Endothelial cell of umbilical vein (primary cell): ENCODE data around the gene RASAL2. TPM values are rescaled to one million over a fixed set of nuclear protein-coding genes. Genes with fewer than 3 reads are reported as not detected.

ENCODE experiments used
- BruUV-seq: library from RNA; stranded (reverse); fragments of 400-500 nt; replicated peaks from 2 replicates; lab custom pipeline; 2021; lab: Mats Ljungman, UMichigan
- CTCF ChIA-PET: fragments of 300-600, 350-600 bp; sonication (Branson Sonifier 250); formaldehyde crosslinking; loops from one replicate; lab custom pipeline; 2021; ENCODE audit warnings: antibody characterized with exemption, inconsistent platforms; lab: Charles Lee
- POLR2A ChIA-PET: fragments of 300-600, 350-600 bp; sonication (Branson Sonifier 250); formaldehyde crosslinking; loops from one replicate; lab custom pipeline; 2021; ENCODE audit warnings: antibody characterized with exemption, inconsistent platforms; lab: Charles Lee
- DNase-seq: peaks from one replicate; pipeline ENCODE4 v3.0.0-alpha.2; 2011; ENCODE audit warnings: low read depth, low spot score
- FAIRE-seq: peaks from 2 replicates; lab custom pipeline; 2011; peaks lifted over from hg19 to GRCh38; lab: Jason Lieb, UNC
- H2AFZ ChIP-seq: 2 replicates; pipeline ENCODE4 v1.6.0; 2012; ENCODE audit warnings: low read depth, low read length, control low read depth, inconsistent platforms
- H3K27ac ChIP-seq: 2 replicates; pipeline ENCODE4 v1.5.1; 2011; ENCODE audit warnings: low read depth, mild to moderate bottlenecking, control low read depth, low read length, moderate library complexity; ENCODE audit not compliant: insufficient read depth
- H3K27me3 ChIP-seq, 2 experiments: 2 replicates each; pipeline versions ENCODE4 v1.6.0 to v1.6.1; 2011; ENCODE audit warnings: low read length in 2 of 2, mixed read lengths in 1 of 2; ENCODE audit not compliant: control insufficient read depth in 2 of 2, insufficient read depth in 2 of 2
- H3K36me3 ChIP-seq, 2 experiments: 2 replicates in 1 of 2; 3 replicates in 1 of 2; pipeline ENCODE4 v1.5.1; 2011; ENCODE audit warnings: low read length in 2 of 2, mild to moderate bottlenecking in 1 of 2, moderate library complexity in 1 of 2; ENCODE audit not compliant: control insufficient read depth in 2 of 2, insufficient read depth in 2 of 2; ENCODE audit errors: extremely low read depth in 1 of 2
- H3K4me1 ChIP-seq: 3 replicates; pipeline ENCODE4 v1.5.1; 2011; ENCODE audit warnings: mild to moderate bottlenecking, low read length; ENCODE audit not compliant: control insufficient read depth, insufficient read depth; ENCODE audit errors: extremely low read depth
- H3K4me2 ChIP-seq: 2 replicates; pipeline ENCODE4 v1.6.1; 2011; ENCODE audit warnings: low read length, control low read depth, mixed read lengths; ENCODE audit not compliant: insufficient read depth
- H3K4me3 ChIP-seq, 3 experiments: fragments of 200-600 bp in 1 of 3; sonication (generic), shearing (Covaris generic) in 1 of 3; replicated peaks in 1 of 3; 2 replicates each; pipeline ENCODE4 v1.5.1; 2011 to 2016; ENCODE audit warnings: control low read depth in 3 of 3, low read length in 3 of 3, mild to moderate bottlenecking in 2 of 3, inconsistent platforms in 1 of 3, low read depth in 1 of 3, moderate library complexity in 1 of 3; ENCODE audit not compliant: insufficient read depth in 1 of 3
- H3K79me2 ChIP-seq: 2 replicates; pipeline ENCODE4 v1.6.0; 2012; ENCODE audit warnings: low read length, inconsistent platforms; ENCODE audit not compliant: control insufficient read depth, insufficient read depth
- H3K9ac ChIP-seq: replicated peaks from 2 replicates; pipeline ENCODE3; 2011; ENCODE audit warnings: low read length, control low read depth; ENCODE audit not compliant: insufficient read depth; ENCODE audit errors: extremely low read depth
- H3K9me1 ChIP-seq: replicated peaks from 3 replicates; pipeline ENCODE4 v1.6.0; 2011; ENCODE audit warnings: mild to moderate bottlenecking, low read length; ENCODE audit not compliant: control insufficient read depth, insufficient read depth; ENCODE audit errors: extremely low read depth
- H3K9me3 ChIP-seq: replicated peaks from 2 replicates; pipeline ENCODE4 v1.5.1; 2012; ENCODE audit warnings: low read length, inconsistent platforms; ENCODE audit not compliant: control insufficient read depth, insufficient read depth
- H4K20me1 ChIP-seq: replicated peaks from 2 replicates; pipeline ENCODE3; 2011; ENCODE audit warnings: mild to moderate bottlenecking, low read length; ENCODE audit not compliant: control insufficient read depth, insufficient read depth; ENCODE audit errors: extremely low read depth
- CTCF ChIP-seq, 2 donors: IDR thresholded peaks; 1 replicate in 1 of 2; 2 replicates in 1 of 2; pipeline ENCODE4 v1.5.1; 2011; ENCODE audit warnings: low read length in 2 of 2, mild to moderate bottlenecking in 2 of 2, moderate library complexity in 2 of 2, control low read depth in 1 of 2, inconsistent platforms in 1 of 2, low read depth in 1 of 2; ENCODE audit not compliant: insufficient read depth in 1 of 2; ENCODE audit errors: extremely low read depth in 1 of 2
- EZH2 ChIP-seq: IDR thresholded peaks from 2 replicates; pipeline ENCODE4 v1.6.1; 2012; ENCODE audit warnings: borderline replicate concordance, low read depth, mild to moderate bottlenecking, moderate library complexity, low read length, inconsistent platforms; ENCODE audit not compliant: severe bottlenecking
- FOS ChIP-seq: IDR thresholded peaks from 2 replicates; pipeline ENCODE4 v1.6.1; 2011; ENCODE audit warnings: mild to moderate bottlenecking, low read length, moderate library complexity, borderline replicate concordance; ENCODE audit not compliant: insufficient read depth
- GATA2 ChIP-seq: IDR thresholded peaks from 2 replicates; pipeline ENCODE4 v1.7.0; 2011; ENCODE audit warnings: low read depth, mild to moderate bottlenecking, moderate library complexity, mixed read lengths, low read length; ENCODE audit not compliant: insufficient read length, insufficient read depth
- JUN ChIP-seq: IDR thresholded peaks from 2 replicates; pipeline ENCODE4 v1.6.1; 2011; ENCODE audit warnings: borderline replicate concordance, low read depth; ENCODE audit not compliant: insufficient read length, insufficient read depth
- MYC ChIP-seq: IDR thresholded peaks from one replicate; pipeline ENCODE4 v1.6.1; 2011; ENCODE audit warnings: mild to moderate bottlenecking, low read depth, low read length
- POLR2A ChIP-seq: IDR thresholded peaks from 2 replicates; pipeline ENCODE4 v1.6.1; 2012; ENCODE audit warnings: low read depth, mild to moderate bottlenecking, control low read depth, low read length
- POLR2AphosphoS5 ChIP-seq: IDR thresholded peaks from 2 replicates; pipeline ENCODE4 v1.6.1; 2012; ENCODE audit warnings: low read depth, mild to moderate bottlenecking, control low read depth, low read length, moderate library complexity; ENCODE audit not compliant: insufficient read depth
- dilution Hi-C: fragments of 300-500 bp; cut with MboI; formaldehyde crosslinking; loops from one replicate; pipeline ENCODE4 v1.15.0; 2019; ENCODE audit warnings: low sequenced_read_pairs; ENCODE audit not compliant: extremely low pct_ligation_motif_present
- intact Hi-C: fragments of 100-400 bp; cut with micrococcal nuclease; formaldehyde crosslinking; loops from one replicate; pipeline ENCODE4 v1.10.0; 2022
- polyA plus RNA-seq, 4 experiments: library from polyadenylated mRNA; depleted of rRNA in 3 of 4; stranded (reverse) in 3 of 4; unstranded in 1 of 4; fragments of >200 nt; gene quantifications; 2 replicates each; pipeline versions ENCODE4 v1.2.1 to v1.2.3, GENCODE V29; 2011 to 2012; ENCODE audit warnings: missing spikeins in 1 of 4
- total RNA-seq: library from RNA; stranded (reverse); gene quantifications from 2 replicates; pipeline ENCODE4 v1.2.3, GENCODE V29; 2021
- TF ChIP-seq, protein P1 (sequence below): IDR thresholded peaks from 2 replicates; pipeline ENCODE4 v1.6.1; 2011; ENCODE audit not compliant: insufficient read depth, insufficient read length

The RASAL2 gene
- total and polyA plus RNA-seq, 2 donors (not counting 3 experiments of a cell fraction or from before 2014, with no cell fraction given), result 12.5 to 15.5 TPM

- H3K9ac ChIP-seq, result no peak overlapping the region
- no peaks in the 10 kb centered on the region for H4K20me1 ChIP-seq
- no peak for TF ChIP-seq MYC
- TF ChIP-seq EZH2, result no peak
- TF ChIP-seq GATA2, result no peak
- TF ChIP-seq POLR2AphosphoS5, result no peak
- no peak for TF ChIP-seq FOS
- TF ChIP-seq JUN, result no peak
- no peak for TF ChIP-seq POLR2A
- TF ChIP-seq, protein P1, sequence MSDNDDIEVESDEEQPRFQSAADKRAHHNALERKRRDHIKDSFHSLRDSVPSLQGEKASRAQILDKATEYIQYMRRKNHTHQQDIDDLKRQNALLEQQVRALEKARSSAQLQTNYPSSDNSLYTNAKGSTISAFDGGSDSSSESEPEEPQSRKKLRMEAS, result no peak
- intact Hi-C loops (no loop called here), dilution Hi-C loops (no loop called here)
- H2AFZ ChIP-seq, result no peak overlapping the region
- BruUV-seq, result no TSS peak
- H3K9me1 ChIP-seq, result no peaks in the 10 kb centered on the region
- no peak overlapping the region for H3K4me2 ChIP-seq
- no peaks in the 10 kb centered on the region for H3K4me1 ChIP-seq
- DNase-seq, result no peak
- no peaks in the 10 kb centered on the region for H3K36me3 ChIP-seq
- no peak overlapping the region for H3K27ac ChIP-seq
- no peaks in the 10 kb centered on the region for H3K27me3 ChIP-seq
- FAIRE-seq, result no peak
- H3K4me3 ChIP-seq, result no peak overlapping the region
- ChIA-PET CTCF (interaction anchor here (1.0 to 1.9 kb wide), 4 partner anchors 9 to 194 kb away, joined by 3 to 8 read pairs (median 6); no protein-coding TSS in a partner anchor), POLR2A (no interaction called here)
- H3K79me2 ChIP-seq, result no peaks in the 10 kb centered on the region
- no peaks in the 10 kb centered on the region for H3K9me3 ChIP-seq
These were observed 400.7 kb downstream of the RASAL2 start for GRCh38 chr1:178494569-178494971.

DNA sequence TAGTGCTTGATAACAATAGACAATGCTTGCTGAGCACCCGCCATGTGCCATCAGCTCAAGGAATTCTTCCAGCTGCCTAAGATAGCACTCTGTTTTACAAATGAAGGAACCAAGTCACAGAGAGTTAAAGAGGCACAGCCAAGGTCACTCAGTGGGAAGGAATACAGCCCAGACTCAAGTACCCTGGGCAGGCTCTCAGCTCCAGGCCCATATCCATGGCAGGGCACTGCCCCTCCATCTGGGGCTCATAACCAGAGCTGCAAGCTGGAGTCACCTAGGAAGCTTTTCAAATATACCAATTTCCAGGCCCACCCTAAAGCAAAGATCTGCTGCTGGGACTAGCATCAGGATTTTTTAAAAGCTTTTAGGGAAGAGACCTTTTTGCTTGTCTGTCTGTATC, 401.3 kb downstream of the RASAL2 start:
- Histone ChIP-seq H2AFZ (no peak overlapping the region), H3K79me2 (no peaks in the 10 kb centered on the region), H3K4me3 (no peak overlapping the region), H3K27ac (no peak overlapping the region), H4K20me1 (no peaks in the 10 kb centered on the region), H3K9ac (no peak overlapping the region), H3K4me1 (no peaks in the 10 kb centered on the region), H3K9me3 (no peaks in the 10 kb centered on the region), H3K4me2 (no peak overlapping the region), H3K27me3 (no peaks in the 10 kb centered on the region), H3K9me1 (no peaks in the 10 kb centered on the region), H3K36me3 (no peaks in the 10 kb centered on the region)
- DNase-seq, result no peak
- dilution Hi-C loops, result no loop called here
- TF ChIP-seq, protein P1, result no peak
- TF ChIP-seq GATA2, result no peak
- no peak for TF ChIP-seq FOS
- TF ChIP-seq CTCF (IDR thresholded peaks at IDR 0.05; ENCODE audit: extremely low read depth in 1 of 2, insufficient read depth in 1 of 2, low read depth in 1 of 2, low read length in 2 of 2), result no peak
- TF ChIP-seq MYC, result no peak
- TF ChIP-seq POLR2A, result no peak
- TF ChIP-seq JUN, result no peak
- no peak for TF ChIP-seq EZH2
- no peak for TF ChIP-seq POLR2AphosphoS5
- ChIA-PET CTCF (interaction anchor here (0.5 to 1.9 kb wide), 5 partner anchors 9 to 195 kb away, joined by 3 to 8 read pairs (median 5); no protein-coding TSS in a partner anchor), POLR2A (no interaction called here)
- no TSS peak for BruUV-seq
- intact Hi-C loops, result no loop called here
- FAIRE-seq, result no peak
